Mesenchymal stem cell (in vitro differentiated cells and primary cell): ENCODE data around the gene MRPL3.

Experiments
- DNase-seq: peaks from one replicate; pipeline ENCODE4 v3.0.0-alpha.2; 2013
- H2AFZ ChIP-seq: one replicate; pipeline ENCODE4 v1.6.1; 2013; ENCODE audit warnings: low read depth, mild to moderate bottlenecking, control low read depth, inconsistent platforms, low read length, moderate library complexity
- H2AK5ac ChIP-seq: 2 replicates; pipeline ENCODE4 v1.6.1; 2013; ENCODE audit warnings: low read length, moderate library complexity, mild to moderate bottlenecking, inconsistent platforms; ENCODE audit not compliant: severe bottlenecking
- H2BK120ac ChIP-seq: one replicate; pipeline ENCODE4 v1.6.1; 2013; ENCODE audit warnings: low read depth, mild to moderate bottlenecking, inconsistent platforms, low read length, moderate library complexity
- H2BK12ac ChIP-seq, 2 experiments: one replicate each; pipeline ENCODE4 v1.6.1; 2013; ENCODE audit warnings: inconsistent platforms in 2 of 2, low read length in 2 of 2, mild to moderate bottlenecking in 2 of 2, moderate library complexity in 2 of 2, control low read depth in 1 of 2
- H2BK15ac ChIP-seq: one replicate; pipeline ENCODE4 v1.6.1; 2013; ENCODE audit warnings: mild to moderate bottlenecking, low read depth, inconsistent platforms; ENCODE audit not compliant: poor library complexity, severe bottlenecking
- H2BK5ac ChIP-seq: 2 replicates; pipeline ENCODE4 v1.6.1; 2013; ENCODE audit warnings: low read depth, mild to moderate bottlenecking, low read length, control low read depth, inconsistent platforms; ENCODE audit not compliant: poor library complexity, severe bottlenecking
- H3K14ac ChIP-seq, 2 experiments: one replicate each; pipeline ENCODE4 v1.6.1; 2013; ENCODE audit warnings: inconsistent platforms in 2 of 2, low read length in 2 of 2, control low read depth in 1 of 2, mild to moderate bottlenecking in 1 of 2, moderate library complexity in 1 of 2
- H3K18ac ChIP-seq, 2 experiments: one replicate each; pipeline ENCODE4 v1.6.1; 2013; ENCODE audit warnings: inconsistent platforms in 2 of 2, low read length in 2 of 2, control low read depth in 1 of 2, low read depth in 1 of 2, mild to moderate bottlenecking in 1 of 2
- H3K23ac ChIP-seq, 2 experiments: one replicate each; pipeline ENCODE4 v1.6.1; 2013; ENCODE audit warnings: inconsistent platforms in 2 of 2, low read length in 2 of 2, mild to moderate bottlenecking in 2 of 2, moderate library complexity in 2 of 2, control low read depth in 1 of 2
- H3K27ac ChIP-seq: 2 replicates; pipeline ENCODE4 v1.5.1; 2013; ENCODE audit warnings: mild to moderate bottlenecking, moderate library complexity, low read length, control low read depth, inconsistent platforms; ENCODE audit not compliant: poor library complexity, severe bottlenecking
- H3K27me3 ChIP-seq, 2 experiments: 2 replicates each; pipeline versions ENCODE4 v1.6.1 to v1.7.0; 2013; ENCODE audit warnings: low read length in 2 of 2, mild to moderate bottlenecking in 2 of 2, moderate library complexity in 2 of 2, control low read depth in 1 of 2, inconsistent platforms in 1 of 2; ENCODE audit not compliant: control insufficient read depth in 1 of 2, insufficient read depth in 1 of 2
- H3K36me3 ChIP-seq, 2 experiments: 2 replicates each; pipeline versions ENCODE4 v1.6.1 to v1.7.0; 2013; ENCODE audit warnings: low read length in 2 of 2, control low read depth in 1 of 2, inconsistent platforms in 1 of 2, low read depth in 1 of 2, mild to moderate bottlenecking in 1 of 2; ENCODE audit not compliant: insufficient read depth in 2 of 2, control insufficient read depth in 1 of 2
- H3K4ac ChIP-seq, 2 experiments: one replicate each; pipeline ENCODE4 v1.6.1; 2013; ENCODE audit warnings: inconsistent platforms in 2 of 2, low read length in 2 of 2, mild to moderate bottlenecking in 2 of 2, moderate library complexity in 2 of 2, control low read depth in 1 of 2, low read depth in 1 of 2
- H3K4me1 ChIP-seq: 2 replicates; pipeline ENCODE4 v1.6.1; 2013; ENCODE audit warnings: low read depth, low read length, control low read depth; ENCODE audit not compliant: control insufficient read depth, insufficient read depth
- H3K4me2 ChIP-seq: 2 replicates; pipeline ENCODE4 v1.6.1; 2013; ENCODE audit warnings: low read length, mild to moderate bottlenecking, inconsistent platforms; ENCODE audit not compliant: poor library complexity, severe bottlenecking
- H3K4me3 ChIP-seq, 2 experiments: 2 replicates each; pipeline versions ENCODE4 v1.5.1 to v1.7.0; 2013; ENCODE audit warnings: low read length in 2 of 2, mild to moderate bottlenecking in 2 of 2, control low read depth in 1 of 2, low read depth in 1 of 2; ENCODE audit not compliant: insufficient read depth in 1 of 2
- H3K79me1 ChIP-seq: replicated peaks from 2 replicates; pipeline ENCODE4 v1.6.1; 2013; ENCODE audit warnings: mild to moderate bottlenecking, control low read depth, low read length, inconsistent platforms; ENCODE audit not compliant: poor library complexity, severe bottlenecking
- H3K9ac ChIP-seq: 2 replicates; pipeline ENCODE4 v1.7.0; 2013; ENCODE audit warnings: mild to moderate bottlenecking, low read length, moderate library complexity
- H3K9me3 ChIP-seq: 2 replicates; pipeline ENCODE4 v1.7.0; 2013; ENCODE audit warnings: mild to moderate bottlenecking, low read length; ENCODE audit not compliant: control insufficient read depth
- H4K8ac ChIP-seq: one replicate; pipeline ENCODE4 v1.6.1; 2013; ENCODE audit warnings: inconsistent platforms, mild to moderate bottlenecking, low read length, moderate library complexity
- H4K91ac ChIP-seq: one replicate; pipeline ENCODE4 v1.6.1; 2013; ENCODE audit warnings: mild to moderate bottlenecking, low read length, inconsistent platforms
- WGBS: methylation state at CpG from one replicate; pipeline ENCODE4 v1.1.7; 2013; ENCODE audit warnings: mixed read lengths; 5-methylcytosine and 5-hydroxymethylcytosine counted together

The MRPL3 gene

GRCh38 chr3:131435000-131435399 is 67.8 kb downstream of the MRPL3 start:
- no peaks in the 10 kb centered on the region for H3K9me3 ChIP-seq
- H3K9ac ChIP-seq, result no peak overlapping the region
- no peak overlapping the region for H4K91ac ChIP-seq
- no peak overlapping the region for H2BK5ac ChIP-seq
- H3K14ac ChIP-seq, result no peak overlapping the region
- no peaks in the 10 kb centered on the region for H3K79me1 ChIP-seq
- H2AFZ ChIP-seq, result no peak overlapping the region
- H3K4me3 ChIP-seq, result no peak overlapping the region
- no peak for DNase-seq
- no peaks in the 10 kb centered on the region for H3K4me1 ChIP-seq
- H3K27me3 ChIP-seq, result no peaks in the 10 kb centered on the region
- 100% methylated on average over 1 of the region's 1 CpG for WGBS
- no peak overlapping the region for H2BK12ac ChIP-seq
- H3K4ac ChIP-seq, result no peak overlapping the region
- no peak overlapping the region for H4K8ac ChIP-seq
- no peak overlapping the region for H2BK15ac ChIP-seq
- no peak overlapping the region for H3K4me2 ChIP-seq
- no peak overlapping the region for H3K18ac ChIP-seq
- H3K27ac ChIP-seq, result no peak overlapping the region
- H3K36me3 ChIP-seq, result no peaks in the 10 kb centered on the region
- no peak overlapping the region for H2BK120ac ChIP-seq
- H3K23ac ChIP-seq, result no peak overlapping the region
- H2AK5ac ChIP-seq, result no peak overlapping the region

GRCh38 chr3:131432441-131432840 is 70.3 kb downstream of the MRPL3 start:
- H2BK120ac ChIP-seq, result no peak overlapping the region

GRCh38 chr3:131431754-131432153 is 71.0 kb downstream of the MRPL3 start:
- no peaks in the 10 kb centered on the region for H3K36me3 ChIP-seq
- no peaks in the 10 kb centered on the region for H3K79me1 ChIP-seq
- no peak overlapping the region for H3K4ac ChIP-seq
- no peak overlapping the region for H2AK5ac ChIP-seq
- DNase-seq, result no peak
- no peak overlapping the region for H3K9ac ChIP-seq
- no peak overlapping the region for H3K27ac ChIP-seq
- no peak overlapping the region for H3K4me3 ChIP-seq
- no peak overlapping the region for H3K18ac ChIP-seq
- no peak overlapping the region for H2AFZ ChIP-seq
- no peak overlapping the region for H4K91ac ChIP-seq
- H3K9me3 ChIP-seq, result no peaks in the 10 kb centered on the region
- no peak overlapping the region for H3K4me2 ChIP-seq
- 61% methylated on average over 5 of the region's 5 CpGs for WGBS
- no peaks in the 10 kb centered on the region for H3K27me3 ChIP-seq
- no peaks in the 10 kb centered on the region for H3K4me1 ChIP-seq
- H3K14ac ChIP-seq, result no peak overlapping the region
- H2BK12ac ChIP-seq, result no peak overlapping the region
- no peak overlapping the region for H4K8ac ChIP-seq
- no peak overlapping the region for H3K23ac ChIP-seq
- no peak overlapping the region for H2BK5ac ChIP-seq
- no peak overlapping the region for H2BK120ac ChIP-seq
- no peak overlapping the region for H2BK15ac ChIP-seq

More at GRCh38 chr3:131432441-131432840, 70.3 kb downstream of the MRPL3 start:
- Histone ChIP-seq H3K4me3 (no peak overlapping the region), H3K18ac (no peak overlapping the region), H3K79me1 (no peaks in the 10 kb centered on the region), H2AFZ (no peak overlapping the region), H3K23ac (no peak overlapping the region), H4K8ac (no peak overlapping the region), H2BK5ac (no peak overlapping the region), H3K9ac (no peak overlapping the region), H2BK12ac (no peak overlapping the region), H3K4ac (no peak overlapping the region), H3K4me2 (no peak overlapping the region), H3K36me3 (no peaks in the 10 kb centered on the region), H3K14ac (no peak overlapping the region), H3K9me3 (no peaks in the 10 kb centered on the region), H3K27me3 (no peaks in the 10 kb centered on the region), H4K91ac (no peak overlapping the region), H3K27ac (no peak overlapping the region), H2BK15ac (no peak overlapping the region), H3K4me1 (no peaks in the 10 kb centered on the region), H2AK5ac (no peak overlapping the region)
- no peak for DNase-seq
- WGBS, result 81% methylated on average over 3 of the region's 3 CpGs

- Histone ChIP-seq H3K23ac (no peak overlapping the region), H3K9me3 (no peaks in the 10 kb centered on the region), H3K27ac (no peak overlapping the region), H3K36me3 (no peaks in the 10 kb centered on the region), H3K4me1 (no peaks in the 10 kb centered on the region), H3K27me3 (peaks cover 0 to 15% of the 10 kb centered on the region in 2 experiments), H3K9ac (no peak overlapping the region), H3K79me1 (no peaks in the 10 kb centered on the region), H2AK5ac (no peak overlapping the region), H2BK5ac (no peak overlapping the region), H3K4ac (no peak overlapping the region), H4K91ac (no peak overlapping the region), H3K4me3 (no peak overlapping the region), H4K8ac (no peak overlapping the region), H2BK12ac (no peak overlapping the region), H2BK120ac (no peak overlapping the region), H2AFZ (no peak overlapping the region), H3K14ac (no peak overlapping the region), H3K4me2 (no peak overlapping the region), H3K18ac (no peak overlapping the region), H2BK15ac (no peak overlapping the region)
- WGBS, result 50% methylated on average over 2 of the region's 2 CpGs
- DNase-seq, result no peak
Observed at GRCh38 chr3:131427226-131427625, 75.5 kb downstream of the MRPL3 start.
